PC-3 (cell line): ENCODE data around the gene UNC93B1.
"Not testable (repeated sequence)": the region's sequence is repeated elsewhere in the genome, so short reads cannot be mapped to it uniquely, and the experiment has no call there.

Source experiments
- EZH2 ChIP-seq: fragments of 300-600 bp; sonication (generic); IDR thresholded peaks from one replicate; pipeline ENCODE4 v1.6.1; 2017; ENCODE audit warnings: antibody characterized with exemption, mild to moderate bottlenecking, low read length; ENCODE audit not compliant: unreplicated experiment
- TF ChIP-seq, protein P1 (sequence below): fragments of 300-600 bp; sonication (generic); conservative IDR thresholded peaks from 2 replicates; pipeline ENCODE4 v1.5.1; 2017; ENCODE audit warnings: antibody characterized with exemption, low read depth, mild to moderate bottlenecking, low read length

DNA sequence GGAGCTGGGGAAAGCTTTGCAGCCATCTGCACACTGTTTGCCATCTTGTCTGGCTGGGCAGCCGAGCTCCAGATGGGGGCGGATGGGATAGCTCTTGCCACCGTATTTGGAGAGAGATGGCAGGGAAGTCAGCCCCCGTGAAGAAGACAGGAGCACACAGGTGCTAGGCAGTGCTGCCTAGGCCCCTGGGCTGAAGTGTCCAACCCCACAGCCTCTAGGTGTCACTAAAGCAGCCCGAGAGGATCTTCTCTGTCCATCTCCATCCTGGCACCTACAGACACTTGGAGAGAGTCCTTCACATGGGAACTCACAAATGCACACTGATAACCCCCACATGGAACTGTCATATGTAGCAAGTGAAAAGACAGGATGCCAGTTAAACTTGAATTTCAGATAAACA is 60.5 kb downstream of the UNC93B1 start:
- TF ChIP-seq, protein P1, sequence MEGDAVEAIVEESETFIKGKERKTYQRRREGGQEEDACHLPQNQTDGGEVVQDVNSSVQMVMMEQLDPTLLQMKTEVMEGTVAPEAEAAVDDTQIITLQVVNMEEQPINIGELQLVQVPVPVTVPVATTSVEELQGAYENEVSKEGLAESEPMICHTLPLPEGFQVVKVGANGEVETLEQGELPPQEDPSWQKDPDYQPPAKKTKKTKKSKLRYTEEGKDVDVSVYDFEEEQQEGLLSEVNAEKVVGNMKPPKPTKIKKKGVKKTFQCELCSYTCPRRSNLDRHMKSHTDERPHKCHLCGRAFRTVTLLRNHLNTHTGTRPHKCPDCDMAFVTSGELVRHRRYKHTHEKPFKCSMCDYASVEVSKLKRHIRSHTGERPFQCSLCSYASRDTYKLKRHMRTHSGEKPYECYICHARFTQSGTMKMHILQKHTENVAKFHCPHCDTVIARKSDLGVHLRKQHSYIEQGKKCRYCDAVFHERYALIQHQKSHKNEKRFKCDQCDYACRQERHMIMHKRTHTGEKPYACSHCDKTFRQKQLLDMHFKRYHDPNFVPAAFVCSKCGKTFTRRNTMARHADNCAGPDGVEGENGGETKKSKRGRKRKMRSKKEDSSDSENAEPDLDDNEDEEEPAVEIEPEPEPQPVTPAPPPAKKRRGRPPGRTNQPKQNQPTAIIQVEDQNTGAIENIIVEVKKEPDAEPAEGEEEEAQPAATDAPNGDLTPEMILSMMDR, result peak; percentile 34; the same call in 1 of the 2 replicates
- not testable (repeated sequence) for TF ChIP-seq EZH2
